ENCODE results near the gene RPL10A.

The RPL10A gene

GRCh38 chr6:35477551-35478179 lies 9.5 kb downstream of the RPL10A start:
- H3K27ac ChIP-seq = no peak overlapping the region
- TF ChIP-seq CTCF (conservative IDR thresholded peaks at IDR 0.05) (no peak), ZFX (IDR thresholded peaks at IDR 0.05) (no peak)

DNA sequence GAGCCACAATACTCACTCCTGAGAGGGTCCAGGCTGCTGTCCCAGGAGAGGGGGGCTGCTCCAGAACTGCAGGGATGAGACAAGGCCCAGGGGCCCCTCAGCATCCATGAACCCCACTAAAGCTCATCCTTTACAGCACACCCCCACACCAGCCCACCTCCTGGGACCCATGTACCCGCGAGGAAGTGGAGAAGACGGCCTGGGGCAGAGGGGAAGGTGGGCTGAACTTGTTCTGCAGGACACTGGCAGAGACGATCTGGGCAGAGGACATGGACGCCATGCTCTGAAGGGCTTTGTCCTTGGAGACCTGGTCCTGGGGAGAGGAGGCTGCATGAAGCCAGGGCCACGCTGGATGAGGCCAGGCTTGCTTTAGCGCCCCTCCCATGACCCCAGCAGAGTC lies 10.1 kb downstream of the RPL10A start:
- TF ChIP-seq ZFX (IDR thresholded peaks at IDR 0.05) = no peak
- H3K27ac ChIP-seq = no peak overlapping the region

GRCh38 chr6:35480176-35480575 lies 12.0 kb downstream of the RPL10A start:
- H3K27ac ChIP-seq = no peak overlapping the region
- TF ChIP-seq CTCF (conservative IDR thresholded peaks at IDR 0.05) (no peak), ZFX (IDR thresholded peaks at IDR 0.05) (no peak)

DNA sequence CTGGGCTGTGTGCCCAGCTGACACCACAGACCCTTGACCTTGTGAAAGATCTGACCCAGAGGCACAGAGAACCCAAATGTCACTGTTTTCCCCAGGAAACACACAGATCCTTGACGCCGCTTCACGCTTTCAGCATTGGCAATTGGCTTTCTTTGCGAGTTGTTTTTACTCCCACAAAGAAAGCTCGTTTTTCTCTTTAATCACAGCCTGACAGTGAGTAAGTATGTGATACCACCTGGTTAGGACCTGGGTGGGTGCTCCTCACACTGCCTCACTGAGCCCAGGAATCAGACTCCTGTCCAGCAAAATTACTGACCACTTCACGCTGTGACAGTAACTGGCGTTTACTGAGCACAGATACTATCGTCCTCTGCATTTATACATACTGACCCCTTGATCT lies 13.0 kb downstream of the RPL10A start:
- no peak for TF ChIP-seq CTCF (conservative IDR thresholded peaks at IDR 0.05)
- no peak for TF ChIP-seq ZFX (IDR thresholded peaks at IDR 0.05)
- no peak overlapping the region for H3K27ac ChIP-seq

GRCh38 chr6:35483062-35483461 lies 14.9 kb downstream of the RPL10A start:
- no peak overlapping the region for H3K27ac ChIP-seq
- TF ChIP-seq CTCF (conservative IDR thresholded peaks at IDR 0.05) = no peak
- no peak for TF ChIP-seq ZFX (IDR thresholded peaks at IDR 0.05)

DNA sequence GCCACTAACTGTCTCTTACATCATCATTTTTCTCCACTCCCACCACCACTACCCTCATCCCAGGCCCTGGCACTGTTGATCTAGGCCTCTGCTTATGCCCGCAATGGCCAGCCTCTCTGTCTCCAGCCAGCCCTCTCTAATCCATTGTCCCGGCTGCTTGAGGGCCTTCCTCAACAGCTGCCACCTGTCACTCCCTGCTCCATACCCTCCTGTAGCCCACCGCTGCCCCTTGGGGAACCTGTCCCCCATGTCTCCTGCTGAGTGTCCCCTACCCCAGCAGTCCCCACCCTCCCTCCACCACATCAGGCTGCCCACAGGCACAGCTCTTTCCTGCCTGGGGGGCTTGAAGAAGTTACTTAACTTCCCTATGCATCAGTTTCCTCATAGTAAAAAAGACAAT lies 15.3 kb downstream of the RPL10A start:
- no peak overlapping the region for H3K27ac ChIP-seq
- TF ChIP-seq CTCF (conservative IDR thresholded peaks at IDR 0.05) (no peak), ZFX (IDR thresholded peaks at IDR 0.05) (no peak)

DNA sequence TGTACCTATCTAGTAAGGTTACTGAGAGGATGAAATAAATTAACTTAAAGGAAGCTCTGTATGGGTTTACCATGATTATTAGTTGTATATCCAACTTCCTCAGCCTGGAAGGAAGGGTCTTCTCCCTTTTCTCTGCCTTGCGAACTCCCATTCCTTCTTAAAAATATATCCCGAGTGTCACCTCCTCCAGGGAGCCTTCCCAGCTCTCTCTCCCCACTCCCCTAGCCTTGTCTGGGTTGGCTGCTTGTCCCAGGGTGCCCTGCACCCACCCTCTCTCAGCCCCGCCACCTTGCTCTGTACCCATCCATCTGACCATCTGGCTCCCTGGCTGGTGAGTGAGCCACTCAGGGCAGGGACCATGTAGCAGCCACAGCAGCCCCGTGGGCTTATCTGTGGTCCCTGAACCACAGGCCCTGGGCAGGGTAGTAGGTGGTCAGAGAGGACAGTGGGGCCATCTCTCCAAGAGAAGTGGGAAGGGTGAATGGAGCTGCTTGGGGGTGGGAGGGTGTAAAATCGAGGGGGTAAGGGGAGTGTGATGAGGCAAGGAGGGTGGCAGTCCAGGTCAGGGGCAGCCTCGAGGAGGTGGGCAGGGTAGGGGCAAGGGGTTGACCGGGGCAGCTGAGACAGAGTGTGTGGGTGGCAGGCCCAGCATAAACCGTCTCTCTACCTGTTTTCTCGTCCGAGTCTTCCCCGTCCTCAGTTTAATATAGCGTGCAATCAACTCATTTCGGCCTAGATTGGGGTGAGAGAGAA lies 15.9 kb downstream of the RPL10A start:
- TF ChIP-seq CTCF (conservative IDR thresholded peaks at IDR 0.05) (no peak), ZFX (IDR thresholded peaks at IDR 0.05) (no peak)
- H3K27ac ChIP-seq = no peak overlapping the region

All from C4-2B (cell line).